GM18873 (cell line): ENCODE results near the gene PSTPIP1.

Source experiments
- ATAC-seq: cut with Tn5 transposase; IDR thresholded peaks from one replicate; pipeline ENCODE4 v1.9.1; 2021; ENCODE audit warnings: mild to moderate bottlenecking, moderate library complexity, moderate number of reproducible peaks; ENCODE audit not compliant: unreplicated experiment, low FRiP score

Gene PSTPIP1

GRCh38 chr15:77017091-77017660, 22.2 kb downstream of the PSTPIP1 start:
- ATAC-seq, result no peak

- ATAC-seq, result no peak
These were observed 23.1 kb downstream of the PSTPIP1 start for GRCh38 chr15:77017761-77018720.

GRCh38 chr15:77018796-77019505, 24.0 kb downstream of the PSTPIP1 start:
- ATAC-seq, result no peak

- no peak for ATAC-seq
These were observed 24.8 kb downstream of the PSTPIP1 start for GRCh38 chr15:77019521-77020331.

- no peak for ATAC-seq
These were observed 25.6 kb downstream of the PSTPIP1 start for GRCh38 chr15:77020348-77021087.

- no peak for ATAC-seq
These were observed 26.2 kb downstream of the PSTPIP1 start for GRCh38 chr15:77021088-77021481.

- no peak for ATAC-seq
These were observed 27.0 kb downstream of the PSTPIP1 start for GRCh38 chr15:77021803-77022381.

GRCh38 chr15:77022646-77023575, 28.0 kb downstream of the PSTPIP1 start:
- no peak for ATAC-seq

- no peak for ATAC-seq
These were observed 28.8 kb downstream of the PSTPIP1 start for GRCh38 chr15:77023576-77024272.

GRCh38 chr15:77024273-77025082, 29.6 kb downstream of the PSTPIP1 start:
- ATAC-seq, result no peak

- no peak for ATAC-seq
These were observed 30.4 kb downstream of the PSTPIP1 start for GRCh38 chr15:77025083-77025901.

GRCh38 chr15:77025941-77026411, 31.1 kb downstream of the PSTPIP1 start:
- ATAC-seq, result no peak

- no peak for ATAC-seq
These were observed 31.7 kb downstream of the PSTPIP1 start for GRCh38 chr15:77026501-77027110.

- no peak for ATAC-seq
These were observed 32.3 kb downstream of the PSTPIP1 start for GRCh38 chr15:77027111-77027696.
